ENCODE data around the gene PIBF1. TPM values are rescaled to one million over a fixed set of nuclear protein-coding genes. Genes with fewer than 3 reads are reported as not detected.

PIBF1 gene
- total RNA-seq, 6 experiments from 2014 or later: 5.3 to 10.9 (median 7.8) TPM

DNA sequence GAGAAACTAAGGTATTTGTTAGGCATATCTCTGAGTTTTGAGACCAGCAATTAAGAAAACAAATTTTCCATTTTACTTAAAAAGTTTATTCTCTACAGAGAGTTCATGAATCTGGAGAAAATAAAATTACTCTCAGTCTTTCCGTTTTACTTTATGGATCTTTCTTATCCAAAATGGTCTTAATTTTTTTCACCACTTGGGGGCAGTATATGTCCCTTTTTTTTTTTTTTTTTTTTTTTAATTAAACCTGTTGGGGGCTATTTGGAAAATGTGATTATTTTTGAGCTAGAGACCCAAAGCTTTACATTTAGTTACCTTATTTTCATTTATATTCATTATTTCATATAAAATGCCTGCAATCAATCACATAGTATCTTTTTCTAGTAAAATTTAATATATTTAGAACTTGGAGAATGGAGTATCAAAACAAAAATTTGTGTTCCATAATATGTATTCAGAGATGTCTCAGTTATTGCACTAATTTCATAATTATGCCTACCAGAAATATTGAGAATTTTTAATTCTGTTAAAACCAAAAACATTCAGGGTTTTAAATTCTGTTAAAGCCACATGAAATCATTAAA lies 27.1 kb downstream of the PIBF1 start:
- Histone ChIP-seq H3K4me1 (no peaks in the 10 kb centered on the region), H3K36me3 (no peaks in the 10 kb centered on the region), H3K27ac (no peak overlapping the region), H3K27me3 (no peaks in the 10 kb centered on the region), H3K9me3 (no peaks in the 10 kb centered on the region), H3K4me3 (no peak overlapping the region)
- intact Hi-C loops (cut with DNase I): no loop called here
- no peak for TF ChIP-seq POLR2A (IDR thresholded peaks at IDR 0.05)
- TF ChIP-seq, protein P1, sequence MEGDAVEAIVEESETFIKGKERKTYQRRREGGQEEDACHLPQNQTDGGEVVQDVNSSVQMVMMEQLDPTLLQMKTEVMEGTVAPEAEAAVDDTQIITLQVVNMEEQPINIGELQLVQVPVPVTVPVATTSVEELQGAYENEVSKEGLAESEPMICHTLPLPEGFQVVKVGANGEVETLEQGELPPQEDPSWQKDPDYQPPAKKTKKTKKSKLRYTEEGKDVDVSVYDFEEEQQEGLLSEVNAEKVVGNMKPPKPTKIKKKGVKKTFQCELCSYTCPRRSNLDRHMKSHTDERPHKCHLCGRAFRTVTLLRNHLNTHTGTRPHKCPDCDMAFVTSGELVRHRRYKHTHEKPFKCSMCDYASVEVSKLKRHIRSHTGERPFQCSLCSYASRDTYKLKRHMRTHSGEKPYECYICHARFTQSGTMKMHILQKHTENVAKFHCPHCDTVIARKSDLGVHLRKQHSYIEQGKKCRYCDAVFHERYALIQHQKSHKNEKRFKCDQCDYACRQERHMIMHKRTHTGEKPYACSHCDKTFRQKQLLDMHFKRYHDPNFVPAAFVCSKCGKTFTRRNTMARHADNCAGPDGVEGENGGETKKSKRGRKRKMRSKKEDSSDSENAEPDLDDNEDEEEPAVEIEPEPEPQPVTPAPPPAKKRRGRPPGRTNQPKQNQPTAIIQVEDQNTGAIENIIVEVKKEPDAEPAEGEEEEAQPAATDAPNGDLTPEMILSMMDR (IDR thresholded peaks at IDR 0.05): peak in 3 of 4 donors; percentile 62 to 69 (median 65)
- peak in 3 of 4 donors; percentile 44 to 46 (median 46) for ATAC-seq
- 0% methylated on average over 1 of the region's 1 CpG for WGBS (ENCODE audit: insufficient coverage, low coverage, low lambda C conversion rate, missing lambda C conversion rate)
- no peak for DNase-seq

DNA sequence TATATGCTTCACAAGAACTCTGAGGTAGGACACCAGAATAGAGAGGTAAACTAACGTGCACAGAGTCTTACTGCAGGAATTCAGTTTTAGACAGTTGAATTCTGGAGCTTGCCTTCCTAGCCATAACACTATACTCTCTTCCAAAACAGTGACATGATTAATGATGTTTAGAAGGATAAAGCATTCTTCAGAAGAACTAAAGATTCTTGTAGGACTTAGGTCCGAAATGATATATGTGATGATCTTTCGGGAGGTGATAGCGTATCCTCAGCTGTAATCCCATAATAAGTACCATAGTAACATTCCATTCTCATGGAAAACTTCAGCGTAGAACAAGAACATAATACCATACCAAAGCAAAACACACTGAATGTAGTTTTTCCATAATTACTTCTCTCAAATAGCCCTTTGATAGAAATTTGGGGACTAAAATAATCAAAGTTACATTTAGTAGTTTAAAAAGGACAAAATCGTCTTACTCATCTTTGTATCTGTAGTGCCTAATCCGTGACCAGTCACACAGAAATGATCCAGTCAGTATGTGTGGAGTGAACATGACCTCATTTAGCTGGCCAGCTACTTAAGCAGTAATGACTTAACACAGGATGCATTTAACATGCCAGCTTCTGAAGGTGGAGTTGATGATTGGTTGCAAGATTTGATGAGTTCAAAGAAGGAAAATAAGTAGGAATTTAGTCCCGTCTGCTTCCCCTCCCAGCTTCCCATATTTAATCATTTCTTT lies 38.4 kb downstream of the PIBF1 start:
- peaks cover 0 to 7% (median 2%) of the 10 kb centered on the region in 4 donors for H3K36me3 ChIP-seq
- intact Hi-C loops (cut with DNase I): no loop called here
- 94% methylated on average over 8 of the region's 8 CpGs for WGBS (ENCODE audit: insufficient coverage, low coverage, low lambda C conversion rate, missing lambda C conversion rate)
- no peak overlapping the region for H3K27ac ChIP-seq
- TF ChIP-seq, protein P1 (IDR thresholded peaks at IDR 0.05): no peak
- TF ChIP-seq POLR2A (IDR thresholded peaks at IDR 0.05): no peak
- H3K4me1 ChIP-seq: no peaks in the 10 kb centered on the region
- DNase-seq (no peak), ATAC-seq (no peak)
- H3K27me3 ChIP-seq: no peaks in the 10 kb centered on the region
- no peak overlapping the region for H3K4me3 ChIP-seq
- H3K9me3 ChIP-seq: no peaks in the 10 kb centered on the region

DNA sequence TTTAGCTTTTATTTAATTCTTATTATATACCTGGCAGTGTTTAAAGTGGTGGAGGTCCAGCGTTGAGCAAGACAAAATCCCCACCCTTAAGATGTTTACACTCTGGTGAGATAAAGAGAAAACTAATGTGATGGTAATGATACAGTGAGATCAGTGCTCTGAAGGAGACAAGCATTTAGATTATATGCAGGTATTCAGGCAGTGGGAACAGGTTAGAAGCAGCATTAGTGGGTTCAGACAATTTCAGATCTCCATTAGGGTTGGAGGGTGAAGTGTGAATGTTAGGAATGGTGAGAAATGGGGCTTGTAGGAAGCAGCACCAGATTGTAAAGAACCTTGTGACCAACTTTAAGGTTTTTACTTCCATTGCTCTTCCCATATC lies 39.0 kb downstream of the PIBF1 start:
- peaks cover 0 to 7% (median 2%) of the 10 kb centered on the region in 4 donors for H3K36me3 ChIP-seq
- no peak for TF ChIP-seq POLR2A (IDR thresholded peaks at IDR 0.05)
- TF ChIP-seq, protein P1 (IDR thresholded peaks at IDR 0.05): no peak
- no peaks in the 10 kb centered on the region for H3K9me3 ChIP-seq
- DNase-seq (no peak), ATAC-seq (no peak)
- no peak overlapping the region for H3K27ac ChIP-seq
- intact Hi-C loops (cut with DNase I): no loop called here
- 72% methylated on average over 1 of the region's 1 CpG for WGBS (ENCODE audit: insufficient coverage, low coverage, low lambda C conversion rate, missing lambda C conversion rate)
- no peak overlapping the region for H3K4me3 ChIP-seq
- H3K4me1 ChIP-seq: no peaks in the 10 kb centered on the region
- no peaks in the 10 kb centered on the region for H3K27me3 ChIP-seq

DNA sequence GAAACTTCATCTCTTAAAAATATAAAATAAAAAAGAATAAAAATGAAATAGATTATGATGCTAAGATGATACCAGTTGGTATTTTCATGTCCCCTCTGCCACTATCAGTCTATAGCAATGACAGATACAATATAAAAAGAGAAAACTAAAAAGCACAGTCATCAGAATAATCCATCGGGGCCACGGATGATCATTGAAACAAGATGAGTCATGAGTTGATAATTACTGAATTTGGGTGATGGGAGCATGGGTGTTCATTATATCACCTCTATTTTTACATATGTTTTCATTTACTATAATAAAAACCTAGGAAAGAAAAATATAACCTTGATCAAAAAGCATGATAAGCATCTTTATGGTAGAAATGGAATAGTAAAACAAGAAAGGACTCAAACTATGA lies 41.1 kb downstream of the PIBF1 start:
- H3K36me3 ChIP-seq: peaks cover 0 to 10% (median 6%) of the 10 kb centered on the region in 4 donors
- WGBS (ENCODE audit: insufficient coverage, low coverage, low lambda C conversion rate, missing lambda C conversion rate): 77% methylated on average over 2 of the region's 2 CpGs
- no peaks in the 10 kb centered on the region for H3K4me1 ChIP-seq
- ATAC-seq (no peak), DNase-seq (no peak)
- H3K4me3 ChIP-seq: no peak overlapping the region
- no peaks in the 10 kb centered on the region for H3K9me3 ChIP-seq
- no peak overlapping the region for H3K27ac ChIP-seq
- no peaks in the 10 kb centered on the region for H3K27me3 ChIP-seq
- TF ChIP-seq, protein P1 (IDR thresholded peaks at IDR 0.05): no peak
- TF ChIP-seq POLR2A (IDR thresholded peaks at IDR 0.05): no peak
- intact Hi-C loops (cut with DNase I): no loop called here
